Activated B cell treated with CpG ODN at 0.5 μM for 24 hours (primary cell): ENCODE results near the gene TMEM30A. TPM values are rescaled to one million over a fixed set of nuclear protein-coding genes. Genes with fewer than 3 reads are reported as not detected.

ENCODE experiments used
- ATAC-seq: fragments of 200-7000 bp; cut with Tn5 transposase; one replicate; pipeline ENCODE4 v1.10.0; 2021; ENCODE audit warnings: low read depth, mild to moderate bottlenecking, moderate library complexity
- CTCF ChIA-PET: fragments of 350-600 bp; sonication (Branson Sonifier 250); formaldehyde crosslinking; loops from one replicate; lab custom pipeline; 2021; ENCODE audit warnings: antibody characterized with exemption; lab: Charles Lee
- POLR2A ChIA-PET: fragments of 350-600 bp; sonication (Branson Sonifier 250); formaldehyde crosslinking; loops from one replicate; lab custom pipeline; 2021; ENCODE audit warnings: antibody characterized with exemption; lab: Charles Lee
- DNase-seq: peaks from one replicate; pipeline ENCODE4 v3.0.0; 2022
- H3K27ac Mint-ChIP-seq: one replicate; pipeline ENCODE4 v1.8.0; 2020; ENCODE audit warnings: mixed read lengths
- H3K27me3 Mint-ChIP-seq: one replicate; pipeline ENCODE4 v1.8.0; 2021; ENCODE audit warnings: mixed read lengths
- H3K36me3 Mint-ChIP-seq: one replicate; pipeline ENCODE4 v1.8.0; 2021; ENCODE audit warnings: low read depth, mixed read lengths
- H3K4me1 Mint-ChIP-seq: one replicate; pipeline ENCODE4 v1.8.0; 2021; ENCODE audit warnings: mixed read lengths
- H3K4me3 Mint-ChIP-seq: one replicate; pipeline ENCODE4 v1.8.0; 2020; ENCODE audit warnings: mild to moderate bottlenecking, mixed read lengths
- H3K9me3 Mint-ChIP-seq: one replicate; pipeline ENCODE4 v1.8.0; 2020; ENCODE audit warnings: mixed read lengths
- CTCF ChIP-seq: fragments of 200-600 bp; IDR thresholded peaks from one replicate; pipeline ENCODE4 v1.8.0; 2022; ENCODE audit warnings: antibody characterized with exemption, mild to moderate bottlenecking
- intact Hi-C: fragments of 100-400 bp; cut with micrococcal nuclease; formaldehyde crosslinking; loops from one replicate; pipeline ENCODE4 v1.15.1; 2024
- total RNA-seq: library from RNA; stranded (reverse); gene quantifications from 2 replicates; pipeline ENCODE4 v1.2.3, GENCODE V29; 2022

The TMEM30A gene
- total RNA-seq, 1 donor from 2014 or later, result 38.7 TPM

GRCh38 chr6:75257343-75258087 is 27.1 kb downstream of the TMEM30A start:
- Mint-ChIP-seq H3K4me3 (no peak overlapping the region), H3K27me3 (no peaks in the 10 kb centered on the region), H3K27ac (no peak overlapping the region), H3K9me3 (no peaks in the 10 kb centered on the region), H3K36me3 (peaks cover 69% of the 10 kb centered on the region), H3K4me1 (no peaks in the 10 kb centered on the region)
- no peak for TF ChIP-seq CTCF
- ChIA-PET POLR2A (interaction anchor here (0.9 kb wide), 1 partner anchor 14 kb away, joined by 4 read pairs; the partner anchor contains the start of gene COX7A2), CTCF (no interaction called here)
- intact Hi-C loops, result no loop called here
- ATAC-seq, result no peak
- no peak for DNase-seq

- H3K27me3 Mint-ChIP-seq, result peaks cover 8% of the 10 kb centered on the region
- H3K9me3 Mint-ChIP-seq, result no peaks in the 10 kb centered on the region
- ChIA-PET CTCF (no interaction called here), POLR2A (no interaction called here)
- DNase-seq (no peak), ATAC-seq (no peak)
- peaks cover 10% of the 10 kb centered on the region for H3K36me3 Mint-ChIP-seq
- intact Hi-C loops, result no loop called here
- no peak overlapping the region for H3K4me3 Mint-ChIP-seq
- no peak overlapping the region for H3K27ac Mint-ChIP-seq
- TF ChIP-seq CTCF, result no peak
- H3K4me1 Mint-ChIP-seq, result no peaks in the 10 kb centered on the region
Observed at GRCh38 chr6:75250552-75250951, 34.0 kb downstream of the TMEM30A start.

- ATAC-seq, result no peak
- intact Hi-C loops, result no loop called here
- CTCF ChIA-PET, result no interaction called here
- peaks cover 9% of the 10 kb centered on the region for H3K36me3 Mint-ChIP-seq
- H3K27me3 Mint-ChIP-seq, result peaks cover 12% of the 10 kb centered on the region
- POLR2A ChIA-PET, result no interaction called here
- H3K4me1 Mint-ChIP-seq, result no peaks in the 10 kb centered on the region
- no peak overlapping the region for H3K4me3 Mint-ChIP-seq
- no peaks in the 10 kb centered on the region for H3K9me3 Mint-ChIP-seq
- TF ChIP-seq CTCF, result no peak
- no peak overlapping the region for H3K27ac Mint-ChIP-seq
- no peak for DNase-seq
Observed at GRCh38 chr6:75249837-75250236, 34.8 kb downstream of the TMEM30A start.

GRCh38 chr6:75246386-75246785 is 38.2 kb downstream of the TMEM30A start:
- H3K36me3 Mint-ChIP-seq, result peaks cover 11% of the 10 kb centered on the region
- peaks cover 13% of the 10 kb centered on the region for H3K27me3 Mint-ChIP-seq
- intact Hi-C loops, result no loop called here
- ATAC-seq, result no peak
- H3K27ac Mint-ChIP-seq, result no peak overlapping the region
- H3K9me3 Mint-ChIP-seq, result no peaks in the 10 kb centered on the region
- TF ChIP-seq CTCF, result no peak
- DNase-seq, result no peak
- no peak overlapping the region for H3K4me3 Mint-ChIP-seq
- H3K4me1 Mint-ChIP-seq, result peaks cover 14% of the 10 kb centered on the region
- ChIA-PET CTCF (no interaction called here), POLR2A (no interaction called here)

GRCh38 chr6:75244063-75244584 is 40.5 kb downstream of the TMEM30A start:
- peaks cover 21% of the 10 kb centered on the region for H3K4me1 Mint-ChIP-seq
- intact Hi-C loops, result loop anchor here (5.0 kb wide), 1 partner anchor 1722 kb away; the partner anchor contains the start of gene EEF1A1

More at GRCh38 chr6:75244063-75244584, 40.5 kb downstream of the TMEM30A start:
- ATAC-seq, result peak; percentile 19
- CTCF ChIA-PET, result interaction anchor here (0.9 to 1.9 kb wide), 4 partner anchors 23 to 1505 kb away, joined by 3 to 7 read pairs (median 4); no protein-coding TSS in a partner anchor
- no peak for TF ChIP-seq CTCF
- Mint-ChIP-seq H3K27ac (peak overlapping the region; percentile 95), H3K4me3 (peak overlapping the region; percentile 94), H3K36me3 (peaks cover 29% of the 10 kb centered on the region), H3K9me3 (no peaks in the 10 kb centered on the region), H3K27me3 (peaks cover 13% of the 10 kb centered on the region)
- POLR2A ChIA-PET, result interaction anchor here (0.7 to 2.2 kb wide), 9 partner anchors 9 to 1724 kb away, joined by 3 to 36 read pairs (median 5); partner anchors contain the start of genes SENP6 and TMEM30A
- no peak for DNase-seq
